HEK293 (cell line): ENCODE results near the gene FNDC5.

ENCODE experiments used
- CTCF ChIA-PET: fragments of 350-600 bp; formaldehyde crosslinking; extraction: SDS; loops from one replicate; lab custom pipeline; 2021; ENCODE audit warnings: antibody characterized with exemption; lab: Yijun Ruan, JAX
- POLR2A ChIA-PET: fragments of 300-600 bp; formaldehyde crosslinking; extraction: SDS; loops from one replicate; lab custom pipeline; 2020; ENCODE audit warnings: antibody characterized with exemption, inconsistent platforms; lab: Yijun Ruan, JAX
- H3K27ac ChIP-seq: fragments of 200-500 bp; sonication (Bioruptor generic); 2 replicates; pipeline ENCODE4 v1.5.1; 2014; ENCODE audit warnings: low read depth, low read length, control low read depth, inconsistent platforms; ENCODE audit errors: extremely low read depth
- H3K36me3 ChIP-seq, 2 experiments: fragments of 200-500 bp in 1 of 2; sonication (Bioruptor generic) in 1 of 2; 1 replicate in 1 of 2; 2 replicates in 1 of 2; pipeline ENCODE4 v1.5.1; 2014 to 2017; ENCODE audit warnings: inconsistent platforms in 2 of 2, low read length in 2 of 2; ENCODE audit not compliant: control insufficient read depth in 2 of 2, insufficient read depth in 1 of 2
- H3K4me1 ChIP-seq: fragments of 200-500 bp; sonication (Bioruptor generic); 2 replicates; pipeline ENCODE4 v1.5.1; 2014; ENCODE audit warnings: mild to moderate bottlenecking, low read length, inconsistent platforms; ENCODE audit not compliant: control insufficient read depth, insufficient read depth
- H3K4me3 ChIP-seq: 2 replicates; pipeline ENCODE4 v1.5.1; 2011; ENCODE audit warnings: low read depth, mild to moderate bottlenecking, control low read depth, low read length, moderate library complexity
- H3K9me3 ChIP-seq: fragments of 200-500 bp; sonication (Bioruptor generic); 2 replicates; pipeline ENCODE4 v1.5.1; 2014; ENCODE audit warnings: low read depth, low read length, inconsistent platforms; ENCODE audit not compliant: control insufficient read depth, insufficient read depth
- HOXA7 ChIP-seq: sonication (generic); formaldehyde crosslinking; IDR thresholded peaks from 2 replicates; pipeline ENCODE4 v1.8.1; 2022; ENCODE audit warnings: missing genetic modification reagents, borderline replicate concordance
- HOXD13 ChIP-seq: sonication (generic); formaldehyde crosslinking; IDR thresholded peaks from 2 replicates; pipeline ENCODE4 v1.8.0; 2022; ENCODE audit warnings: missing genetic modification reagents, borderline replicate concordance
- MEIS1 ChIP-seq: sonication (generic); formaldehyde crosslinking; IDR thresholded peaks from 2 replicates; pipeline ENCODE4 v1.8.1; 2022; ENCODE audit warnings: missing genetic modification reagents, mild to moderate bottlenecking, borderline replicate concordance
- REST ChIP-seq: fragments of 450-650 bp; formaldehyde crosslinking; IDR thresholded peaks from 2 replicates; pipeline ENCODE4 v1.5.1; 2016; ENCODE audit warnings: missing biosample characterization, missing genetic modification characterization
- SALL2 ChIP-seq: fragments of 450-650 bp; formaldehyde crosslinking; IDR thresholded peaks from 2 replicates; pipeline ENCODE4 v1.5.0; 2017; ENCODE audit warnings: missing biosample characterization, mild to moderate bottlenecking, missing genetic modification characterization, borderline replicate concordance
- SP2 ChIP-seq: fragments of 450-650 bp; formaldehyde crosslinking; IDR thresholded peaks from 2 replicates; pipeline ENCODE4 v1.5.1; 2016; ENCODE audit warnings: missing biosample characterization, missing genetic modification characterization
- TCF7L2 ChIP-seq: IDR thresholded peaks from 2 replicates; pipeline ENCODE4 v1.6.1; 2011; ENCODE audit warnings: low read depth, mild to moderate bottlenecking, inconsistent platforms, low read length, moderate library complexity, borderline replicate concordance
- TRIM28 ChIP-seq: IDR thresholded peaks from 2 replicates; pipeline ENCODE4 v1.6.1; 2011; ENCODE audit warnings: low read length, control low read depth, borderline replicate concordance
- YY2 ChIP-seq: fragments of 450-650 bp; formaldehyde crosslinking; IDR thresholded peaks from 2 replicates; pipeline ENCODE4 v1.5.1; 2016; ENCODE audit warnings: missing biosample characterization, missing genetic modification characterization
- ZBTB49 ChIP-seq: fragments of 450-650 bp; formaldehyde crosslinking; IDR thresholded peaks from 2 replicates; pipeline ENCODE4 v1.5.1; 2016; ENCODE audit warnings: missing biosample characterization, missing genetic modification characterization, low read depth
- ZNF23 ChIP-seq: fragments of 450-650 bp; formaldehyde crosslinking; IDR thresholded peaks from 2 replicates; pipeline ENCODE4 v1.5.1; 2016; ENCODE audit warnings: missing biosample characterization, missing genetic modification characterization, borderline replicate concordance
- ZNF48 ChIP-seq: fragments of 450-650 bp; formaldehyde crosslinking; IDR thresholded peaks from 2 replicates; pipeline ENCODE4 v1.5.1; 2016; ENCODE audit warnings: missing biosample characterization, missing genetic modification characterization
- ZNF501 ChIP-seq: fragments of 450-650 bp; formaldehyde crosslinking; IDR thresholded peaks from 2 replicates; pipeline ENCODE4 v1.5.1; 2016; ENCODE audit warnings: missing biosample characterization, missing genetic modification characterization
- ZNF510 ChIP-seq: fragments of 450-650 bp; formaldehyde crosslinking; IDR thresholded peaks from 2 replicates; pipeline ENCODE4 v1.5.1; 2018; ENCODE audit warnings: mild to moderate bottlenecking, missing genetic modification characterization, missing biosample characterization; ENCODE audit not compliant: insufficient replicate concordance
- ZNF529 ChIP-seq: fragments of 450-650 bp; formaldehyde crosslinking; IDR thresholded peaks from 2 replicates; pipeline ENCODE4 v1.5.1; 2017; ENCODE audit warnings: missing genetic modification characterization, missing biosample characterization; ENCODE audit not compliant: insufficient replicate concordance
- ZNF571 ChIP-seq: fragments of 450-650 bp; formaldehyde crosslinking; IDR thresholded peaks from 2 replicates; pipeline ENCODE4 v1.5.0; 2017; ENCODE audit warnings: missing biosample characterization, missing genetic modification characterization
- ZNF776 ChIP-seq: fragments of 450-650 bp; formaldehyde crosslinking; IDR thresholded peaks from 2 replicates; pipeline ENCODE4 v1.5.0; 2017; ENCODE audit warnings: missing biosample characterization, missing genetic modification characterization, borderline replicate concordance
- ZSCAN16 ChIP-seq: fragments of 450-650 bp; formaldehyde crosslinking; IDR thresholded peaks from 2 replicates; pipeline ENCODE4 v1.5.1; 2016; ENCODE audit warnings: missing biosample characterization, missing genetic modification characterization

Gene FNDC5

GRCh38 chr1:32855861-32856617, 14.7 kb downstream of the FNDC5 start:
- TF ChIP-seq MEIS1 (CRISPR knock-in tag) (no peak), YY2 (tag by site-specific recombination) (no peak), HOXA7 (CRISPR knock-in tag) (no peak), REST (tag by site-specific recombination) (peak; percentile 42; the same call in 1 of the 2 replicates), ZNF501 (tag by site-specific recombination) (no peak)
- no peaks in the 10 kb centered on the region for H3K4me1 ChIP-seq
- H3K36me3 ChIP-seq, result peaks cover 30 to 92% of the 10 kb centered on the region in 2 experiments
- ChIA-PET POLR2A (no interaction called here), CTCF (interaction anchor here (0.6 kb wide), 1 partner anchor 213 kb away, joined by 4 read pairs; no protein-coding TSS in a partner anchor)
- H3K9me3 ChIP-seq, result no peaks in the 10 kb centered on the region
- H3K4me3 ChIP-seq, result no peak overlapping the region
- H3K27ac ChIP-seq, result no peak overlapping the region

GRCh38 chr1:32848354-32849063, 22.2 kb downstream of the FNDC5 start:
- Histone ChIP-seq H3K27ac (no peak overlapping the region), H3K9me3 (no peaks in the 10 kb centered on the region), H3K36me3 (peaks cover 18 to 63% of the 10 kb centered on the region in 2 experiments), H3K4me1 (no peaks in the 10 kb centered on the region), H3K4me3 (no peak overlapping the region)
- ChIA-PET CTCF (interaction anchor here (0.6 to 2.3 kb wide), 4 partner anchors 23 to 522 kb away, joined by 3 to 8 read pairs (median 4); no protein-coding TSS in a partner anchor), POLR2A (interaction anchor here (0.6 to 0.7 kb wide), 2 partner anchors 26 to 153 kb away, joined by 3 to 5 read pairs; no protein-coding TSS in a partner anchor)
- TF ChIP-seq SALL2 (tag by site-specific recombination) (no peak), TCF7L2 (no peak), ZNF776 (no peak), ZNF571 (no peak), ZNF529 (tag by site-specific recombination) (no peak), SP2 (no peak), ZNF510 (no peak), ZSCAN16 (tag by site-specific recombination) (no peak), ZBTB49 (tag by site-specific recombination) (no peak), TRIM28 (no peak), HOXD13 (CRISPR knock-in tag) (no peak), ZNF23 (no peak), ZNF48 (tag by site-specific recombination) (no peak)
